Body of pancreas (tissue), 4 donors: ENCODE results near the gene UFD1. TPM values are rescaled to one million over a fixed set of nuclear protein-coding genes. Genes with fewer than 3 reads are reported as not detected.
A peak's percentile ranks its signal among the peaks of the same experiment; 100 is the strongest.

Source experiments
- ATAC-seq: fragments of 150-250 bp; one replicate; pipeline ENCODE4 v1.9.1; 2016
- DNase-seq, 4 donors: peaks; one replicate each; pipeline ENCODE4 v3.0.0-alpha.2; 2019
- H3K27ac ChIP-seq, 4 donors: fragments of 200-600 bp; sonication (generic); 1 replicate in 3 of 4; 2 replicates in 1 of 4; pipeline versions ENCODE4 v1.5.1 to v1.6.1; 2016 to 2019; ENCODE audit warnings: mild to moderate bottlenecking in 1 of 4, mixed read lengths in 1 of 4, moderate library complexity in 1 of 4
- H3K27me3 ChIP-seq, 2 donors: fragments of 200-600 bp; sonication (generic); one replicate each; pipeline ENCODE4 v1.6.0; 2016; ENCODE audit warnings: mild to moderate bottlenecking in 1 of 2
- H3K36me3 ChIP-seq, 2 donors: fragments of 200-600 bp; sonication (generic); replicated peaks in 1 of 2; 2 replicates each; pipeline ENCODE4 v1.5.1; 2016; ENCODE audit warnings: low read depth in 2 of 2; ENCODE audit not compliant: insufficient read depth in 1 of 2
- H3K4me1 ChIP-seq: fragments of 200-600 bp; sonication (generic); one replicate; pipeline ENCODE4 v1.6.0; 2016
- H3K4me3 ChIP-seq, 2 donors: fragments of 200-600 bp; sonication (generic); 1 replicate in 1 of 2; 2 replicates in 1 of 2; pipeline ENCODE4 v1.5.1; 2016 to 2019
- H3K9me3 ChIP-seq, 3 donors: fragments of 200-600 bp; sonication (generic); 1 replicate in 2 of 3; 2 replicates in 1 of 3; pipeline ENCODE4 v1.5.1; 2016
- POLR2A ChIP-seq, 3 donors: fragments of 450-650 bp; IDR thresholded peaks; one replicate each; pipeline ENCODE4 v1.6.1; 2016; ENCODE audit warnings: antibody characterized with exemption in 3 of 3, mild to moderate bottlenecking in 2 of 3
- WGBS, 2 donors: methylation state at CpG; one replicate each; pipeline ENCODE4 v1.1.5; 2017; 5-methylcytosine and 5-hydroxymethylcytosine counted together
- intact Hi-C: fragments of 100-400 bp; cut with DNase I; formaldehyde crosslinking; loops from one replicate; pipeline ENCODE4 v1.15.1; 2023
- total RNA-seq, 2 donors: library from RNA; depleted of rRNA; stranded (reverse); fragments of >200 nt; gene quantifications; one replicate each; pipeline ENCODE4 v1.1.0, GENCODE V29; 2016
- TF ChIP-seq, protein P1 (sequence below), 7 experiments: fragments of 450-650 bp in 4 of 7; fragments of 200-600 bp in 3 of 7; sonication (generic) in 3 of 7; IDR thresholded peaks; one replicate each; pipeline ENCODE4 v1.5.1; 2016 to 2019; ENCODE audit warnings: antibody characterized with exemption in 7 of 7

Gene UFD1, protein sequence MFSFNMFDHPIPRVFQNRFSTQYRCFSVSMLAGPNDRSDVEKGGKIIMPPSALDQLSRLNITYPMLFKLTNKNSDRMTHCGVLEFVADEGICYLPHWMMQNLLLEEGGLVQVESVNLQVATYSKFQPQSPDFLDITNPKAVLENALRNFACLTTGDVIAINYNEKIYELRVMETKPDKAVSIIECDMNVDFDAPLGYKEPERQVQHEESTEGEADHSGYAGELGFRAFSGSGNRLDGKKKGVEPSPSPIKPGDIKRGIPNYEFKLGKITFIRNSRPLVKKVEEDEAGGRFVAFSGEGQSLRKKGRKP
- 10 to 100 TPM; 13.2 to 27.2 TPM for total RNA-seq

DNA sequence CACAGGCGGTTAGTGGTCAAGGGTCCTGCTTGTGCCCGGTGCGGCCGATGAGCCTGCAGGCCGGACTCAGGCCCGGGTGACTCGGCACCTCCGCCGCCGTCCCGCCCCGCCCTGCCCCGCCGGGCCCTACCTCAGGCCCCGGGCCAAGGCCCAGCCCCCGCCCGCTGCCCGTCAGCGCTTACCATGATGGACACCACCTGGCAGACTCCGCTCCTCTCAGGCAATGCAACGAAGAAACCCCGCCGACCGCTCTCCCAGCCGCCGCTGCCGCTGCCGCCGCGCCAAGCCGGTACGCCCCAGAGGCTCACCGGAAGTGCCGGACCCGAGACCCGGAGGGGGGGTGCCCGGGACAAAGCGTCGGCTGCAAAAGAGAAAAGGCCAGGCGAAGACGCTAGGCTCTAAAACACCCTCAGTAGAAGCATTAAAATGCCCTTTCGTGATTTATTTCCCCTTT is at the start of gene UFD1:
UFD1 (minus strand) TSS at position 293 of the 454 bp plus-strand sequence; CDS start at position 185, 108 bp downstream.
- intact Hi-C loops = no loop called here
- 0 to 1% methylated on average over 3 to 27 of the region's 42 CpGs for WGBS, 2 donors
- Histone ChIP-seq H3K27me3 (no peaks in the 10 kb centered on the region), H3K4me3 (peak within 1 kb of the TSS; percentile 90 to 92), H3K36me3 (peaks cover 0 to 1% of the 10 kb centered on the region in 2 donors), H3K4me1 (peaks cover 18% of the 10 kb centered on the region), H3K27ac (peak within 1 kb of the TSS; percentile 91 to 99 (median 98)), H3K9me3 (no peaks in the 10 kb centered on the region)
- peak; percentile 80 for ATAC-seq
- DNase-seq = peak; percentile 86 to 92 (median 88)
- TF ChIP-seq, protein P1, sequence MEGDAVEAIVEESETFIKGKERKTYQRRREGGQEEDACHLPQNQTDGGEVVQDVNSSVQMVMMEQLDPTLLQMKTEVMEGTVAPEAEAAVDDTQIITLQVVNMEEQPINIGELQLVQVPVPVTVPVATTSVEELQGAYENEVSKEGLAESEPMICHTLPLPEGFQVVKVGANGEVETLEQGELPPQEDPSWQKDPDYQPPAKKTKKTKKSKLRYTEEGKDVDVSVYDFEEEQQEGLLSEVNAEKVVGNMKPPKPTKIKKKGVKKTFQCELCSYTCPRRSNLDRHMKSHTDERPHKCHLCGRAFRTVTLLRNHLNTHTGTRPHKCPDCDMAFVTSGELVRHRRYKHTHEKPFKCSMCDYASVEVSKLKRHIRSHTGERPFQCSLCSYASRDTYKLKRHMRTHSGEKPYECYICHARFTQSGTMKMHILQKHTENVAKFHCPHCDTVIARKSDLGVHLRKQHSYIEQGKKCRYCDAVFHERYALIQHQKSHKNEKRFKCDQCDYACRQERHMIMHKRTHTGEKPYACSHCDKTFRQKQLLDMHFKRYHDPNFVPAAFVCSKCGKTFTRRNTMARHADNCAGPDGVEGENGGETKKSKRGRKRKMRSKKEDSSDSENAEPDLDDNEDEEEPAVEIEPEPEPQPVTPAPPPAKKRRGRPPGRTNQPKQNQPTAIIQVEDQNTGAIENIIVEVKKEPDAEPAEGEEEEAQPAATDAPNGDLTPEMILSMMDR (IDR thresholded peaks at IDR 0.05) = peak in 2 of 7 experiments; percentile 8 to 18
- TF ChIP-seq POLR2A (IDR thresholded peaks at IDR 0.05) = peak in 2 of 3 donors; percentile 50 to 63

DNA sequence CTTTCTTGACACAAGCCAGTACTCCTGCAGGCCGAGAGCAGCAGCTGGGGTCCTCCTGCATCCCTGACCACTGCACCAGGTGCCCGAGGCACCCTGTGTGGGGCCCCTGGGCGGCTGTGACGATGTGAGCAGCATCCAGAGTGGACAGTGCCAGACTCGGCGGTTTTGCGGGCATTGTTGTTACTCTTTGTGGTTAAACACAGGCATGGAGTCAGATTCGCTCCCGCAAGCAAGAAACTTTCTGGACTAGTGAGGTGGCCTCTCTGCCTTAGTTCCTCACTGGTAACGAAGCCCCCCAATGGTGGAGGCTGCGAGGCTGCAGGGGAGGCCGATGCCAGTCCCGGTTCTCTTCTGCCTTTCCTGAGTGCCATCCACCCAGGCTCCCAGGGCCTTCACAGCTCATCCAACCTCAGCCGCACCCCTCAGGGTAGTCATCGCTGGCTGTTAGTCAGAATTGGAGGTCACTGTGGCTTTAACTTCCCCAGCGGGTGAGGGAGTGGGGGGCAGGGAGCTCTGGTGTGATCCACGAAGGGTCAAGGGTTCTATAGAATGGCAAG is 48.9 kb upstream of the UFD1 start:
- intact Hi-C loops = no loop called here
- no peak for ATAC-seq
- no peak for TF ChIP-seq POLR2A (IDR thresholded peaks at IDR 0.05)
- TF ChIP-seq, protein P1 (IDR thresholded peaks at IDR 0.05) = no peak
- Histone ChIP-seq H3K27ac (no peak overlapping the region), H3K4me1 (peaks cover 16% of the 10 kb centered on the region), H3K27me3 (peaks cover 0 to 7% of the 10 kb centered on the region in 2 donors), H3K4me3 (no peak overlapping the region), H3K9me3 (no peaks in the 10 kb centered on the region), H3K36me3 (no peaks in the 10 kb centered on the region)
- DNase-seq = no peak
- WGBS, 2 donors = 70% methylated on average over 17 of the region's 17 CpGs; no CpG with 5 or more reads in 1 of the 2 donors

DNA sequence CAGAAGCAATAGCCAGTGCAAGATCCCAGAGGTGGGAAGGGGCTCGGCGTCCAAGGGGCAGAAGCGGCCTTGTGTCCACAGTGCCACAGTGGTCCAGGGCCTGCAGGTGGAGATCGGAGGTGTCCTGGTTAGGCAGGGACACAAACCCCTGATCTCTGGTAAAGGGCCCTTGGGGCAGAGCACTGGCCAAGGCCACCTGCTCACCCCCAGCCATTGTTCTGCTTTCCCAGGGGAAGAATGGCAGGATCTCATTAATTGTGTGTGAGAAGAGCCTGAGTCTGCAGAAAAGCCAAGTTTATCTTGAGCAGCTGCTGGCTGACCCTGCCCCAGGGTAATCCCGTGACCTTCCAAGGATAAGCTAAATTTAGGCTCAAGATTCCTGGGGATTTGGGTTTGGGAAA is 48.3 kb upstream of the UFD1 start:
- Histone ChIP-seq H3K27me3 (peaks cover 0 to 7% of the 10 kb centered on the region in 2 donors), H3K36me3 (no peaks in the 10 kb centered on the region), H3K4me3 (no peak overlapping the region), H3K27ac (no peak overlapping the region), H3K4me1 (peaks cover 16% of the 10 kb centered on the region), H3K9me3 (no peaks in the 10 kb centered on the region)
- intact Hi-C loops = no loop called here
- WGBS, 2 donors = 66 to 80% methylated on average over 5 of the region's 5 CpGs
- DNase-seq (no peak), ATAC-seq (no peak)
- TF ChIP-seq POLR2A (IDR thresholded peaks at IDR 0.05) = no peak
- TF ChIP-seq, protein P1 (IDR thresholded peaks at IDR 0.05) = no peak

DNA sequence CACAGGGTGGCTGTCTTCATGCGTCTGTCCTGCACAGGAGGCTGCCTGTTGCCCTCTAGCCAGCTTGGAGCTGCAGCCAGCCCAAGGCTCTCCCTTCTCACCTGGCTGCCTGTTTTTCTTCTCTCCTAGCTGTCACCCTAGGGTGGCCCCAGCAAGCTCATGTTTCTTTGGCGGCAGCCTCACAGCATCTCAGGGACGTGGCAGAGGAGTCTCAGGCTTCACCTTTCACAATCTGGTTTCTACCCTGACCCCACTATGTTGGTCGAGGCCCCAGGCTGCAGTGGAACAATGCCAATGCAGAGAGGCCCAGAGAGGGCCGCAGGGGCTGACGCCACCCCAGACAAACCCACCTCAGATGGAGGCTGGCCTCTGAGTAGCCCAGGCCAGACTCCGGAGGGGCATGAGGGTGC is 47.7 kb upstream of the UFD1 start:
- TF ChIP-seq POLR2A (IDR thresholded peaks at IDR 0.05) = no peak
- TF ChIP-seq, protein P1 (IDR thresholded peaks at IDR 0.05) = no peak
- no peak overlapping the region for H3K27ac ChIP-seq
- ATAC-seq = no peak

More for the DNA sequence above, 47.7 kb upstream of the UFD1 start:
- no peaks in the 10 kb centered on the region for H3K36me3 ChIP-seq
- H3K9me3 ChIP-seq = no peaks in the 10 kb centered on the region
- intact Hi-C loops = no loop called here
- peaks cover 0 to 7% of the 10 kb centered on the region in 2 donors for H3K27me3 ChIP-seq
- no peak overlapping the region for H3K4me3 ChIP-seq
- WGBS, 2 donors = 57 to 68% methylated on average over 6 to 7 of the region's 7 CpGs
- H3K4me1 ChIP-seq = peaks cover 16% of the 10 kb centered on the region
- no peak for DNase-seq
